H9 (cell line): ENCODE data around the gene SF1. TPM values are rescaled to one million over a fixed set of nuclear protein-coding genes. Genes with fewer than 3 reads are reported as not detected.

Experiments used
- DNase-seq: peaks from one replicate; pipeline ENCODE4 v3.0.0-alpha.2; 2017
- H2AFZ ChIP-seq: one replicate; pipeline ENCODE4 v1.6.1; 2013; ENCODE audit warnings: mild to moderate bottlenecking, low read length, control low read depth, moderate library complexity
- H2AK5ac ChIP-seq: 2 replicates; pipeline ENCODE4 v1.6.1; 2013; ENCODE audit warnings: low read length, control low read depth, mixed read lengths; ENCODE audit not compliant: insufficient read length
- H2BK120ac ChIP-seq: one replicate; pipeline ENCODE4 v1.6.1; 2013; ENCODE audit warnings: low read depth, mild to moderate bottlenecking, low read length, control low read depth, inconsistent platforms; ENCODE audit not compliant: poor library complexity, severe bottlenecking
- H2BK12ac ChIP-seq: 2 replicates; pipeline ENCODE4 v1.6.1; 2013; ENCODE audit warnings: low read length, control low read depth, mixed read lengths, low read depth; ENCODE audit not compliant: insufficient read length
- H2BK15ac ChIP-seq: 2 replicates; pipeline ENCODE4 v1.6.1; 2013; ENCODE audit warnings: low read depth, low read length, control low read depth
- H2BK20ac ChIP-seq: one replicate; pipeline ENCODE4 v1.6.1; 2013; ENCODE audit warnings: low read depth, mild to moderate bottlenecking, low read length, control low read depth, inconsistent platforms; ENCODE audit not compliant: poor library complexity, severe bottlenecking
- H2BK5ac ChIP-seq: 2 replicates; pipeline ENCODE4 v1.6.1; 2013; ENCODE audit warnings: low read length, control low read depth, mixed read lengths; ENCODE audit not compliant: insufficient read length
- H3K14ac ChIP-seq: 2 replicates; pipeline ENCODE4 v1.6.1; 2013; ENCODE audit warnings: low read length, control low read depth; ENCODE audit not compliant: insufficient read depth
- H3K18ac ChIP-seq: 2 replicates; pipeline ENCODE4 v1.6.1; 2013; ENCODE audit warnings: low read depth, mild to moderate bottlenecking, mixed read lengths, low read length, control low read depth; ENCODE audit not compliant: insufficient read length
- H3K23ac ChIP-seq: 2 replicates; pipeline ENCODE4 v1.6.1; 2013; ENCODE audit warnings: low read length, control low read depth, mixed read lengths, low read depth; ENCODE audit not compliant: insufficient read length
- H3K23me2 ChIP-seq: 2 replicates; pipeline ENCODE4 v1.6.1; 2013; ENCODE audit warnings: low read depth, mild to moderate bottlenecking, mixed read lengths, low read length, control low read depth; ENCODE audit not compliant: insufficient read length, poor library complexity, severe bottlenecking
- H3K27ac ChIP-seq: 2 replicates; pipeline ENCODE4 v1.5.1; 2013; ENCODE audit warnings: low read length, control low read depth, mixed read lengths, low read depth; ENCODE audit not compliant: insufficient read length
- H3K27me3 ChIP-seq: 2 replicates; pipeline ENCODE4 v1.6.1; 2013; ENCODE audit warnings: low read length, control low read depth, inconsistent platforms; ENCODE audit not compliant: insufficient read depth
- H3K4ac ChIP-seq: 2 replicates; pipeline ENCODE4 v1.6.1; 2013; ENCODE audit warnings: low read depth, mild to moderate bottlenecking, control low read depth, inconsistent platforms, low read length, moderate library complexity
- H3K4me1 ChIP-seq: 2 replicates; pipeline ENCODE4 v1.6.1; 2013; ENCODE audit warnings: low read length, control low read depth, inconsistent platforms; ENCODE audit not compliant: insufficient read depth
- H3K4me2 ChIP-seq: 2 replicates; pipeline ENCODE4 v1.6.1; 2013; ENCODE audit warnings: low read length, control low read depth, mixed read lengths; ENCODE audit not compliant: insufficient read length, insufficient read depth
- H3K56ac ChIP-seq: 2 replicates; pipeline ENCODE4 v1.6.1; 2013; ENCODE audit warnings: low read depth, mild to moderate bottlenecking, mixed read lengths, low read length, control low read depth; ENCODE audit not compliant: insufficient read length
- H3K79me1 ChIP-seq: 2 replicates; pipeline ENCODE4 v1.6.1; 2013; ENCODE audit warnings: low read depth, mild to moderate bottlenecking, moderate library complexity, low read length, control low read depth, inconsistent platforms; ENCODE audit not compliant: insufficient read depth, poor library complexity, severe bottlenecking
- H3K79me2 ChIP-seq: 2 replicates; pipeline ENCODE4 v1.6.1; 2013; ENCODE audit warnings: low read length, control low read depth, inconsistent platforms; ENCODE audit not compliant: insufficient read depth
- H3K9ac ChIP-seq: 2 replicates; pipeline ENCODE4 v1.6.1; 2013; ENCODE audit warnings: low read length, control low read depth, mixed read lengths; ENCODE audit not compliant: insufficient read length; ENCODE audit errors: extremely low read depth
- H3K9me3 ChIP-seq: one replicate; pipeline ENCODE4 v1.6.1; 2013; ENCODE audit warnings: low read depth, low read length, inconsistent platforms; ENCODE audit not compliant: control insufficient read depth
- H3T11ph ChIP-seq: one replicate; pipeline ENCODE4 v1.6.1; 2013; ENCODE audit warnings: mild to moderate bottlenecking, low read length, control low read depth, inconsistent platforms
- H4K20me1 ChIP-seq: one replicate; pipeline ENCODE4 v1.6.1; 2013; ENCODE audit not compliant: control insufficient read depth, insufficient read length, insufficient read depth
- H4K5ac ChIP-seq: 2 replicates; pipeline ENCODE4 v1.6.1; 2013; ENCODE audit warnings: low read depth, mild to moderate bottlenecking, mixed read lengths, low read length, control low read depth; ENCODE audit not compliant: insufficient read length
- H4K8ac ChIP-seq: replicated peaks from 2 replicates; pipeline ENCODE4 v1.6.1; 2013; ENCODE audit warnings: low read length, control low read depth, mixed read lengths, low read depth; ENCODE audit not compliant: insufficient read length
- H4K91ac ChIP-seq: 2 replicates; pipeline ENCODE4 v1.6.1; 2013; ENCODE audit warnings: low read depth, mild to moderate bottlenecking, moderate library complexity, mixed read lengths, low read length, control low read depth; ENCODE audit not compliant: insufficient read length
- H3K27ac Mint-ChIP-seq, 3 experiments: 2 replicates in 2 of 3; 3 replicates in 1 of 3; pipeline ENCODE4 v1.8.0; 2020 to 2021; ENCODE audit warnings: mixed read lengths in 3 of 3, mild to moderate bottlenecking in 1 of 3, moderate library complexity in 1 of 3
- H3K27me3 Mint-ChIP-seq: 2 replicates; pipeline ENCODE4 v1.8.0; 2021; ENCODE audit warnings: low read depth, mild to moderate bottlenecking, moderate library complexity, mixed read lengths
- H3K36me3 Mint-ChIP-seq, 3 experiments: 2 replicates in 2 of 3; 3 replicates in 1 of 3; pipeline ENCODE4 v1.8.0; 2020 to 2021; ENCODE audit warnings: low read depth in 3 of 3, mixed read lengths in 3 of 3; ENCODE audit not compliant: insufficient read depth in 1 of 3
- H3K4me1 Mint-ChIP-seq, 2 experiments: 2 replicates each; pipeline ENCODE4 v1.8.0; 2020; ENCODE audit warnings: mixed read lengths in 2 of 2
- H3K4me3 Mint-ChIP-seq, 2 experiments: 2 replicates in 1 of 2; 3 replicates in 1 of 2; pipeline ENCODE4 v1.8.0; 2020 to 2021; ENCODE audit warnings: mild to moderate bottlenecking in 2 of 2, mixed read lengths in 2 of 2, moderate library complexity in 1 of 2
- H3K9me3 Mint-ChIP-seq, 2 experiments: 2 replicates in 1 of 2; 3 replicates in 1 of 2; pipeline ENCODE4 v1.8.0; 2020; ENCODE audit warnings: mild to moderate bottlenecking in 2 of 2, mixed read lengths in 2 of 2, moderate library complexity in 1 of 2
- WGBS: extraction: QIAGEN DNeasy Blood & Tissue Kit; methylation state at CpG from one replicate; pipeline ENCODE4 v1.1.7; 2013; ENCODE audit warnings: missing lambda C conversion rate, low lambda C conversion rate, mixed read lengths; ENCODE audit not compliant: insufficient read length; ENCODE audit errors: extremely low coverage; 5-methylcytosine and 5-hydroxymethylcytosine counted together
- total RNA-seq: library from RNA; stranded (reverse); gene quantifications from 2 replicates; pipeline ENCODE4 v1.2.1, GENCODE V29; 2021
- TF ChIP-seq, protein P1 (sequence below): fragments of 200-600 bp; sonication (generic); conservative IDR thresholded peaks from 3 replicates; pipeline ENCODE4 v1.8.0; 2021; ENCODE audit warnings: antibody characterized with exemption, mild to moderate bottlenecking

The SF1 gene
- total RNA-seq, 1 experiment from 2014 or later, result 528 TPM

DNA sequence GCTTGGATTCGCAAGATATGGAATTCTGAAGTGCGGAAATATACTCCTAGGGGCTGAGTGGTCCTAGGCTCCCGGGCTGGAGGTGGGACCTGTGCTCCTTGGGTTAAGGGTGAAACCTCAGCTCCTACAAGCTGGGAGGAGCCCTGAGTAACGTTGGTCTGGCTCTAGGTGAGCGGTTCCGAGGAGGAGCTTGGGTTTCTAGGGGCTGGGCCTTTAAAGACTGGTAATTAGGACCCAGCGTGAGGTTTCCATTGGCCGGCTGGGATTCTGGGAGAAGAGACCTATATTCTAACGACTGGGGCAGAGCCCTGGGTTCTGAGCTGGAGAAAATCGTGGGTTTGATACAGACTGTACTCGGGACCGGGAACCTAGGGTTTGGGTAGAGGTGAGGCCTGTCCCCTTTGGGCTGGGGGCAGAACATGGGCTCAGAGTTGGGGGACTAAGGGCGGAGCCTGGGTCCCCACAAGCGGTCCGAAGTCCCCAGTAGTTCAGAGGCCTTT is 25.6 kb upstream of the SF1 start:
- Histone ChIP-seq H3K23me2 (peaks cover 8% of the 10 kb centered on the region), H3K9ac (peak overlapping the region; percentile 8), H3K4me1 (no peaks in the 10 kb centered on the region), H3K23ac (no peak overlapping the region), H4K8ac (no peak overlapping the region), H2BK20ac (no peak overlapping the region), H3K9me3 (no peaks in the 10 kb centered on the region), H3K14ac (no peak overlapping the region), H2AFZ (no peak overlapping the region), H2BK120ac (no peak overlapping the region), H3K18ac (peak overlapping the region; percentile 32), H2BK5ac (no peak overlapping the region), H3T11ph (no peak overlapping the region), H3K27ac (no peak overlapping the region), H2BK15ac (no peak overlapping the region), H2BK12ac (no peak overlapping the region), H3K4me2 (peak overlapping the region; percentile 71), H3K27me3 (no peaks in the 10 kb centered on the region), H3K79me1 (no peaks in the 10 kb centered on the region), H4K91ac (no peak overlapping the region), H3K4ac (no peak overlapping the region), H3K56ac (no peak overlapping the region), H2AK5ac (no peak overlapping the region), H3K79me2 (no peaks in the 10 kb centered on the region), H4K20me1 (no peaks in the 10 kb centered on the region), H4K5ac (no peak overlapping the region)
- no peaks in the 10 kb centered on the region for H3K27me3 Mint-ChIP-seq
- H3K36me3 Mint-ChIP-seq, result peaks cover 6 to 39% (median 29%) of the 10 kb centered on the region in 3 experiments; a peak in 6 of 7 replicates
- peak overlapping the region; percentile 83 to 90 for H3K4me3 Mint-ChIP-seq
- H3K9me3 Mint-ChIP-seq, result no peaks in the 10 kb centered on the region
- H3K4me1 Mint-ChIP-seq, result peaks cover 11 to 14% of the 10 kb centered on the region in 2 experiments
- peak overlapping the region; percentile 91 to 99 (median 93) for H3K27ac Mint-ChIP-seq
- no CpG with 5 or more reads among the region's 15 CpGs for WGBS
- TF ChIP-seq, protein P1, sequence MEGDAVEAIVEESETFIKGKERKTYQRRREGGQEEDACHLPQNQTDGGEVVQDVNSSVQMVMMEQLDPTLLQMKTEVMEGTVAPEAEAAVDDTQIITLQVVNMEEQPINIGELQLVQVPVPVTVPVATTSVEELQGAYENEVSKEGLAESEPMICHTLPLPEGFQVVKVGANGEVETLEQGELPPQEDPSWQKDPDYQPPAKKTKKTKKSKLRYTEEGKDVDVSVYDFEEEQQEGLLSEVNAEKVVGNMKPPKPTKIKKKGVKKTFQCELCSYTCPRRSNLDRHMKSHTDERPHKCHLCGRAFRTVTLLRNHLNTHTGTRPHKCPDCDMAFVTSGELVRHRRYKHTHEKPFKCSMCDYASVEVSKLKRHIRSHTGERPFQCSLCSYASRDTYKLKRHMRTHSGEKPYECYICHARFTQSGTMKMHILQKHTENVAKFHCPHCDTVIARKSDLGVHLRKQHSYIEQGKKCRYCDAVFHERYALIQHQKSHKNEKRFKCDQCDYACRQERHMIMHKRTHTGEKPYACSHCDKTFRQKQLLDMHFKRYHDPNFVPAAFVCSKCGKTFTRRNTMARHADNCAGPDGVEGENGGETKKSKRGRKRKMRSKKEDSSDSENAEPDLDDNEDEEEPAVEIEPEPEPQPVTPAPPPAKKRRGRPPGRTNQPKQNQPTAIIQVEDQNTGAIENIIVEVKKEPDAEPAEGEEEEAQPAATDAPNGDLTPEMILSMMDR, result no peak
- DNase-seq, result peak; percentile 77
